Gastroesophageal sphincter (tissue), 3 donors: ENCODE results near the gene DYRK2.

Experiments
- CTCF ChIP-seq, 4 experiments: fragments of 200-600 bp in 2 of 4; fragments of 450-650 bp in 2 of 4; sonication (generic) in 1 of 4; IDR thresholded peaks; one replicate each; pipeline ENCODE4 v1.5.1; 2017 to 2019; ENCODE audit warnings: antibody characterized with exemption in 4 of 4, mild to moderate bottlenecking in 2 of 4, moderate library complexity in 2 of 4
- POLR2AphosphoS5 ChIP-seq: sonication (generic); formaldehyde crosslinking; IDR thresholded peaks from one replicate; pipeline ENCODE4 v1.6.1; 2017; ENCODE audit warnings: antibody characterized with exemption

GRCh38 chr12:67621926-67622325 lies 26.6 kb upstream of the DYRK2 start:
- TF ChIP-seq POLR2AphosphoS5: no peak
- no peak for TF ChIP-seq CTCF (IDR thresholded peaks at IDR 0.05)
